ENCODE measurements around the gene HSPB8. TPM values are rescaled to one million over a fixed set of nuclear protein-coding genes. Genes with fewer than 3 reads are reported as not detected.

The HSPB8 gene
- total RNA-seq, 2 donors from 2014 or later = 1.4 to 30.8 TPM

GRCh38 chr12:119153477-119154434 lies 25.0 kb upstream of the HSPB8 start:
- peak; percentile 58 for DNase-seq
- Histone ChIP-seq H3K36me3 (no peaks in the 10 kb centered on the region), H3K27me3 (no peaks in the 10 kb centered on the region), H3K4me1 (no peaks in the 10 kb centered on the region), H3K9ac (ENCODE audit: low read depth in 2 of 2, low read length in 2 of 2) (no peak overlapping the region), H3K9me3 (no peaks in the 10 kb centered on the region), H3K27ac (no peak overlapping the region), H3K4me3 (no peak overlapping the region)
- intact Hi-C loops (cut with DNase I) = no loop called here
- no peak for TF ChIP-seq CTCF (IDR thresholded peaks at IDR 0.05)

- intact Hi-C loops (cut with DNase I) = no loop called here
- H3K4me3 ChIP-seq = no peak overlapping the region
- TF ChIP-seq CTCF (IDR thresholded peaks at IDR 0.05) = no peak
- DNase-seq = no peak
- H3K9me3 ChIP-seq = no peaks in the 10 kb centered on the region
- H3K9ac ChIP-seq (ENCODE audit: low read depth in 2 of 2, low read length in 2 of 2) = no peak overlapping the region
- H3K27ac ChIP-seq = no peak overlapping the region
- H3K4me1 ChIP-seq = no peaks in the 10 kb centered on the region
- no peaks in the 10 kb centered on the region for H3K27me3 ChIP-seq
- H3K36me3 ChIP-seq = no peaks in the 10 kb centered on the region
Observed at GRCh38 chr12:119154435-119154818, 24.3 kb upstream of the HSPB8 start.

- Histone ChIP-seq H3K4me3 (no peak overlapping the region), H3K27me3 (no peaks in the 10 kb centered on the region), H3K9me3 (no peaks in the 10 kb centered on the region), H3K36me3 (no peaks in the 10 kb centered on the region), H3K9ac (ENCODE audit: low read depth in 2 of 2, low read length in 2 of 2) (no peak overlapping the region), H3K27ac (no peak overlapping the region), H3K4me1 (no peaks in the 10 kb centered on the region)
- TF ChIP-seq CTCF (IDR thresholded peaks at IDR 0.05) = no peak
- intact Hi-C loops (cut with DNase I) = no loop called here
- DNase-seq = no peak
Observed at GRCh38 chr12:119156401-119157044, 22.2 kb upstream of the HSPB8 start.

GRCh38 chr12:119157528-119157927 lies 21.2 kb upstream of the HSPB8 start:
- no peaks in the 10 kb centered on the region for H3K4me1 ChIP-seq
- no peak overlapping the region for H3K4me3 ChIP-seq
- no peaks in the 10 kb centered on the region for H3K36me3 ChIP-seq
- H3K9ac ChIP-seq (ENCODE audit: low read depth in 2 of 2, low read length in 2 of 2) = no peak overlapping the region
- no peak for DNase-seq
- H3K9me3 ChIP-seq = no peaks in the 10 kb centered on the region
- intact Hi-C loops (cut with DNase I) = no loop called here
- H3K27ac ChIP-seq = no peak overlapping the region
- no peaks in the 10 kb centered on the region for H3K27me3 ChIP-seq
- TF ChIP-seq CTCF (IDR thresholded peaks at IDR 0.05) = no peak

GRCh38 chr12:119157978-119158377 lies 20.8 kb upstream of the HSPB8 start:
- Histone ChIP-seq H3K4me1 (no peaks in the 10 kb centered on the region), H3K9ac (ENCODE audit: low read depth in 2 of 2, low read length in 2 of 2) (no peak overlapping the region), H3K27me3 (no peaks in the 10 kb centered on the region), H3K27ac (no peak overlapping the region), H3K9me3 (no peaks in the 10 kb centered on the region), H3K36me3 (no peaks in the 10 kb centered on the region), H3K4me3 (no peak overlapping the region)
- TF ChIP-seq CTCF (IDR thresholded peaks at IDR 0.05) = no peak
- intact Hi-C loops (cut with DNase I) = no loop called here
- no peak for DNase-seq
